ENCODE data around the gene TMEM38B. TPM values are rescaled to one million over a fixed set of nuclear protein-coding genes. Genes with fewer than 3 reads are reported as not detected.

Gene TMEM38B
- total and polyA plus RNA-seq, 7 donors = 33.9 to 129 (median 69.8) TPM

DNA sequence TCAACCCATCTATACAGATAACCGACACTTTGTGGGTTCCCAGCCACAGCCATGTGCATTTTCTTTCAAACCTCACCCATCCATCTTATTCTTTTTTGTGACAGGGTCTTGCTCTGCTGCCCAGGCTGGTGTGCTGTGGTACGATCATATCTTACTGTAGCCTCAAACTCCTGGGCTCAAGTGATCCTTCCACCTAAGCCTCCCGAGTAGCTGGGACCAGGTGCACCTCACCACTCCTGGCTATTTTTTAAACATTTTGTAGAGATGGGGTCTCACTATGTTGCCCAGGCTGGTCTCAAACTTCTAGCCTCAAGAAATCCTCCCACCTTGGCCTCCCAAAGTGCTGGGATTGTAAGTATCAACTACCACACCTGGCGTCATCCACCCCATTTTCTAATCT, 7.4 kb upstream of the TMEM38B start:
- no peak for DNase-seq
- Histone ChIP-seq H3K36me3 (ENCODE audit: insufficient read depth in 1 of 2, low read depth in 1 of 2) (no peaks in the 10 kb centered on the region), H3K27ac (peak overlapping the region; percentile 38), H3K4me1 (peaks cover 31% of the 10 kb centered on the region), H3K27me3 (ENCODE audit: insufficient read depth in 3 of 3, low read length in 2 of 3) (no peaks in the 10 kb centered on the region), H3K9me3 (no peaks in the 10 kb centered on the region), H3K4me3 (no peak overlapping the region)
- TF ChIP-seq, protein P1, sequence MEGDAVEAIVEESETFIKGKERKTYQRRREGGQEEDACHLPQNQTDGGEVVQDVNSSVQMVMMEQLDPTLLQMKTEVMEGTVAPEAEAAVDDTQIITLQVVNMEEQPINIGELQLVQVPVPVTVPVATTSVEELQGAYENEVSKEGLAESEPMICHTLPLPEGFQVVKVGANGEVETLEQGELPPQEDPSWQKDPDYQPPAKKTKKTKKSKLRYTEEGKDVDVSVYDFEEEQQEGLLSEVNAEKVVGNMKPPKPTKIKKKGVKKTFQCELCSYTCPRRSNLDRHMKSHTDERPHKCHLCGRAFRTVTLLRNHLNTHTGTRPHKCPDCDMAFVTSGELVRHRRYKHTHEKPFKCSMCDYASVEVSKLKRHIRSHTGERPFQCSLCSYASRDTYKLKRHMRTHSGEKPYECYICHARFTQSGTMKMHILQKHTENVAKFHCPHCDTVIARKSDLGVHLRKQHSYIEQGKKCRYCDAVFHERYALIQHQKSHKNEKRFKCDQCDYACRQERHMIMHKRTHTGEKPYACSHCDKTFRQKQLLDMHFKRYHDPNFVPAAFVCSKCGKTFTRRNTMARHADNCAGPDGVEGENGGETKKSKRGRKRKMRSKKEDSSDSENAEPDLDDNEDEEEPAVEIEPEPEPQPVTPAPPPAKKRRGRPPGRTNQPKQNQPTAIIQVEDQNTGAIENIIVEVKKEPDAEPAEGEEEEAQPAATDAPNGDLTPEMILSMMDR (IDR thresholded peaks at IDR 0.05) = no peak
- intact Hi-C loops (cut with DNase I) = no loop called here
- ATAC-seq = no peak
- 89 to 95% (median 92%) methylated on average over 4 of the region's 4 CpGs for WGBS, 3 donors

DNA sequence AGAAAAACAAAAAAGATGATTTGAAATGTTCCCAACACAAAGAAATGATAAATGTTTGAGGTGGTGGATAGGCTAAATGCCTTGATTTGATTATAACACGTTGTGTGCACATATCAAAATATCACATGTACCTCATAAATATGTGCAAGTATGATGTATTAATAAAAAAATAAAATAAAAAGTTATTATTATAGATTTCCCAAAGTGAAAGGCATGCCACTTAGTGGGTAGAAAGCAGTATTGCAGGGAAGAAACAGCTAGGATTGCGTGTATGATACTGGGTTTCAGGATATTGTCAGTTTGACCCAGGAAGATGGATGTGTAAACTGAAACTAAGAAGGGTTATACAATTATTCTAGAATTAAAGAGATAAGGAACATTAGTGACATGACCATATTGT, 3.6 kb upstream of the TMEM38B start:
- intact Hi-C loops (cut with DNase I) = loop anchor here in 1 of 2 donors (10.0 kb wide), 1 partner anchor 246 kb away; the partner anchor contains the start of gene FSD1L
- H3K4me1 ChIP-seq = peaks cover 23% of the 10 kb centered on the region
- H3K9me3 ChIP-seq = no peaks in the 10 kb centered on the region
- ATAC-seq (no peak), DNase-seq (no peak)
- H3K4me3 ChIP-seq = no peak overlapping the region
- peak overlapping the region; percentile 83 for H3K27ac ChIP-seq
- no peaks in the 10 kb centered on the region for H3K36me3 ChIP-seq (ENCODE audit: insufficient read depth in 1 of 2, low read depth in 1 of 2)
- TF ChIP-seq, protein P1 (IDR thresholded peaks at IDR 0.05) = peak; percentile 49
- 23 to 60% (median 35%) methylated on average over 2 of the region's 2 CpGs for WGBS, 3 donors
- H3K27me3 ChIP-seq (ENCODE audit: insufficient read depth in 3 of 3, low read length in 2 of 3) = no peaks in the 10 kb centered on the region

DNA sequence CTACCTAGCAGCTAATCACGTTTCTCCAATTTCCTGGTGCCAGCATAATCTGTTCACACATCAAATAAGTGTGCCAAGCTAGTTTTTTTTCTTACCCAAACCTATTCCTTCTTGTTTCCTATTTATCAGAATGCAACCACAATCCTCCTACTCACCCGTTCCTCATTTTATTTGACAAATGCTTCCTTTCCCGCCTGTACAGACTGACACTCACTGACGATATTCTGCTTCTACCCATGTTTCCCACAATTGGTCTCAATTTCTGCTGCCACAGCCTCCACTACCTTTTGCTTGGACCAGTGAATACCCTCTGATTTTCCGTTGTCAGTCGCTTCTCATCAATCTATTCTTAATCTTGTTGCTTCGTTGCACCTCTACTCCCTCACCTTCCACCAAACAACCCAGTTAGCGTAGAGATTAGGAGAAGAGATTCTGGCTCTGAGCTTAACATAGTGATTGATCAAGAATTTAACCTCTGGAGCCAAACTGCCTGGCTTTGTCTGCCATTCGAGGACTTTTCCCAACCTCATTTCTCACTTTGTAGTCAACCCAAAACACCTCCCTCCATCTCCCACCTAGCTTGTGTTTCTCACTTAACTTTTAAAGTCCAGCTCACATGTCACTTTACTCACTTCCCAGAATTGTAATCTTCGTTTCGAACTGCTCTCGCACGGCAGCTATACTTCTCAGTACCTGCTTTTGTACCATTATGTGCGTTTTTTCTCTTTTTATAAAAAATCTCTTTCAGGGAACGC, 729 bp upstream of the TMEM38B start:
- Histone ChIP-seq H3K27me3 (ENCODE audit: insufficient read depth in 3 of 3, low read length in 2 of 3) (no peaks in the 10 kb centered on the region), H3K4me3 (peak overlapping the region; percentile 86), H3K27ac (peak overlapping the region; percentile 97), H3K36me3 (ENCODE audit: insufficient read depth in 1 of 2, low read depth in 1 of 2) (no peaks in the 10 kb centered on the region), H3K9me3 (no peaks in the 10 kb centered on the region), H3K4me1 (peaks cover 44% of the 10 kb centered on the region)
- intact Hi-C loops (cut with DNase I) = loop anchor here in 1 of 2 donors (10.0 kb wide), 1 partner anchor 249 kb away; the partner anchor contains the start of gene FSD1L
- DNase-seq = no peak
- TF ChIP-seq, protein P1 (IDR thresholded peaks at IDR 0.05) = no peak
- WGBS, 3 donors = 1 to 5% (median 3%) methylated on average over 15 of the region's 15 CpGs
- ATAC-seq = no peak

DNA sequence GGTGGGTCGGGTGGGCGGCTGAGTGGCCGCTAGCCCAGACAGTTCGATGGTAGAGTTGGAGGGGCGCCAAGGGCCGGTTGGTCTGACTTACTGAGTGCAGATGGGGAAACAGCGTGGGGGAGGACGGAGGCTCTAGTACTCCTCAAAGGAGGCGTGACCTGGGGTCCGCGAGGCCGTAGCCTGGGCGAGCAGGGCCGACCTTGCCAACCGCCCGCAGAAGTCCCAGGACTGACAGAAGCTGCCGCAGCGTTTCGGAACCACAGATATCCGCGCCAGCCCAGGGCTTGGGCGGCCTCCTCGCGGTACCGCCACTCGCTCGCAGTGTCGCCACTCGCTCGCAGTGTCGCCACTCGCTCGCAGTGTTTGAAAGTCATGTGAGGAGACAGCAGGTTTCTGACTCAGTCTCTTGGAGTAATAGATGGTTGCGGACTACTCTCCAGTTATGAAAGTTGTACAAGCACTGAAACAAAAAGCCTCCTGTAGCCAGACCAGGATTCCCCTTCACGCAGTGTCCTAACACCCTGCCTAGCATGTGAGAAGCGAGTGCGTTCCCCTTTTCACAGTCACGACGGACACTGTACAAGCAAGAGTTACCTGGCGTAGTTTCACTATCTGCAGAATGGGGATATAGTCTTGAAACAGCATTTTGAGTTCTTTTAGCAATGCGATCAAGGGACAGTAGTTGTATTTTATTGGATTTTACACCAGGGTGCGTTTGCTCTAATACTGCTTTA, 674 bp downstream of the TMEM38B start:
- Histone ChIP-seq H3K9me3 (no peaks in the 10 kb centered on the region), H3K36me3 (ENCODE audit: insufficient read depth in 1 of 2, low read depth in 1 of 2) (no peaks in the 10 kb centered on the region), H3K4me3 (peak overlapping the region; percentile 86), H3K27ac (peak overlapping the region; percentile 97), H3K27me3 (ENCODE audit: insufficient read depth in 3 of 3, low read length in 2 of 3) (no peaks in the 10 kb centered on the region), H3K4me1 (peaks cover 49% of the 10 kb centered on the region)
- TF ChIP-seq, protein P1 (IDR thresholded peaks at IDR 0.05) = no peak
- ATAC-seq (peak; percentile 86 to 90 (median 88)), DNase-seq (peak; percentile 80 to 90)
- intact Hi-C loops (cut with DNase I) = loop anchor here in 1 of 2 donors (10.0 kb wide), 1 partner anchor 250 kb away; the partner anchor contains the start of gene FSD1L
- WGBS, 3 donors = 1 to 2% (median 1%) methylated on average over 37 to 42 of the region's 42 CpGs

Measured in psoas muscle (tissue), 8 donors.